AG09319 (cell line): Measurements from ENCODE around the gene ELFN2.

Experiments
- DNase-seq: peaks from one replicate; pipeline ENCODE4 v3.0.0-alpha.2; 2010; ENCODE audit warnings: low read depth; ENCODE audit errors: extremely low read depth
- CTCF ChIP-seq: IDR thresholded peaks from 2 replicates; pipeline ENCODE4 v1.5.1; 2011; ENCODE audit warnings: low read depth, mild to moderate bottlenecking, inconsistent platforms, low read length, moderate library complexity

ELFN2 gene

DNA sequence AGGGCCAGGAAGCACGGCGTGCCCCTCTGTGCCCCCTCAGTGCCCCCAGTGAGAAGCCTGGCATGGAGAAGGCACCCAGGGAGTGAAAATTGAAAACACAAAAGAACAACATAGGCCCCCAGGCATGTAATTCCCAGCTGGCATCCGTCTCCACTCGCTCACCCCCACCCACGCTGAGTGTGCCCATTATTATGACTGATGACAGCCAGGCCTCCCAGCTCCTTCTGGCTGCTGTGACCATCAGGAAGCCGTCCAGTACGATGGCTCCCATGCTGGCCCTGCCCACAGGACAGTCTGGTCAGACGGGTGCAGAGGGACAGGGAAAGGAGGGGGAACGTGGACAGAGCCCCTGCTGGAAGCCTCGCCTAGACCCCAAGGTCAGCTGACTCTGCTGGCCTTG is 30.1 kb downstream of the ELFN2 start:
- no peak for DNase-seq
- no peak for TF ChIP-seq CTCF

DNA sequence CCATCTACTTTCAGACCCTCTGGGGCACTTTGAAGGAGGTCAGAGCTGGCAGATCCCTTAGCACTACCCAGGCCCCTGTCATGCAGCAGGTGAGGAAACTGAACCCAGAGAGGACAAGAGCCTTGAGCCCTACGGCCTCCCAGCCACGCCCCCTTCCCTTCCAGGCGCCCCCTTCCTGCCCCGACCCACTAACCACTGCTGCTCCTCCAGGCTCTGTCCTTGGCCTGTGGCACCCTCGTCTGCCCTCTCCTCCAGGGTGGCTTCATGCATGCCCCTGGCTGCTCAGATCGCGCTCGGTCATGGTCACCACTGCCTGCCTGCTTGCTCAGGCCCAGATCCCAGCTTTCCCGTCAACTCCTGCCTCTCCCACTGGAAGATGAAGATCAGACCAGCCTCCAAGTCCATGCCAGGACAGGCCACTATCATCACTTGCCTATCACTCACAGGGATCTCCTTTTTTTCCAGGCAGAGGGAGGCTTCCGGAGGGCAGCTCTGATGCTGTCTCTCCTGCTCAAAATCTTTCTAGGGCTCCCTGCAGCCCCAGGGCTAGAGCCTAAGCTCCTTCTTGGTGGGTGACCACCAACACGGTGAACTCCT is 30.7 kb downstream of the ELFN2 start:
- DNase-seq: no peak
- no peak for TF ChIP-seq CTCF

DNA sequence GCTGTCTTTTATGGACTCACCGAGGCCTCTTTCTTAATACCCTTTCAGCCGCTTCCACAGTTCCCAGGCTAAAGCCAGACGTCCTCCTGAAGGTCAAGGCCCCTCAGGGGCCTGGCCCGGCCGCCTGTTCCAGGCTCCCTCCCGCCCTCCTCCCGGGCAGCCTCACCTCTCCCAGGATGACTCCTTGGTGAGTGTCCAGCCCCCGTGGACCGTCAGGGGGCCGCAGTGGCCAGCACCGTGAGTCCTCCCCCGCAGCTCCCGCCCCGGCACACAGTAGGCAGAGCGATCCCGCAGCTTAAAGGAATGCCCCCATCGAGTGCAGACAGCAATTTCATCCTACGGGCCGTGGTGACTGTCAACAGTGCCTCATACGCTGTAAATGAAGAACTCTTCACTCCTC is 32.9 kb downstream of the ELFN2 start:
- no peak for TF ChIP-seq CTCF
- DNase-seq: no peak

DNA sequence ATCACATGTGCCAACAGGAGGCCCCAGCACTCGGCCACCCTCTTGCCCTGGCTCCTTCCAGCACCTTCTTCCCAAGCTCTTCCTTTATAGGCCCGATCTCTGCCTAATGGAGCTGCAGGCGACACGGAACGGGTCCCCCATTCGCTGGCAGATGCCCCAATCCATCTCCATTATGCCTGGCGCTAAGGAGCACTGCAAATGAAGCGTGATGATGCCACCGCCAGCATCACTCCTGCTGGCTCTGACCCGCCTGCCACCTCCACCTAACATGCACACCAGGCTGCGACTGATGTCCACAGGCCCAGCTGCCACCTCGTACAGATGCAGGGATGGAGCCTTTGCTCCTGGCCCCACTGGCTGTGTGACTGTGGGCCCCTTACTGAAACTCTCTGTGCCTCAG is 33.5 kb downstream of the ELFN2 start:
- no peak for TF ChIP-seq CTCF
- no peak for DNase-seq

GRCh38 chr22:37392721-37393328 is 34.5 kb downstream of the ELFN2 start:
- TF ChIP-seq CTCF: no peak
- no peak for DNase-seq

DNA sequence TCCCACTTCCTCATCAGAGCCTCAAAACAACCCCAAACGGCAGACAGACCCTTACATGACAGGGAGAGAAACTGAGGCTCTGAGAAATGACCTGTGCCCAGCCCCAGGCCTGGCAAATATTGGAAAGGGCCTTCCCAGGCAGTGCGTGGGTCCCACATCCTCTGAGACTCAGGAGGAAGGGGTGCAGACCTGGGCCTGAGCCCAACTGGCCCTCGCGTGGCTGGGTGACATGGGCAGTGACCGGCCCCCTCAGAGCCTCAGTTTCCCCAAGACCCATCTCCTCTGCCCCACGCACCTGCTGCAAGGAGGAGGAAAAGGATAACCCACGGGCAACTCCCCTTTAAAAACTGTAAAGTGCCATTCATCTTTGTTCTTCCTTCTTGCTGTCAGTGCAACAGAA is 35.6 kb downstream of the ELFN2 start:
- DNase-seq: no peak
- no peak for TF ChIP-seq CTCF

DNA sequence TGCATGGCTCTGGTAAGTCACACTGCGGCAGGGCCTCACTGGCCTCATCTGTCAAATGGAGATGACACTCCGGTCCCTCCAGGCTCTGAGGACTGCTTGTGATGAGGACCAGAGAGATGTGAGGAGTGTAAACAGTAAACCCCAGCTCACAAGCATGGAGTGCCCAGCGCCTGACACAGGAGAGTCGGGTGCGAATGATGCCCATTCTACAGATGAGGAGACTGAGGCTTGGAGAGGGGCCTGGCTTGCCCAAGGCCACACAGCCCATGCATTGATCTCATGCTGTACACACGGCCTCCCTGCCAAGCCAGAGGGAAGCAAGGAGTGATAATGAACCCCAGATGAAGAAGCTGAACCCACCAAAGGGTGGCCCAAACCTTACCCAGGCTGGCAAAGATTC is 37.2 kb downstream of the ELFN2 start:
- no peak for DNase-seq
- TF ChIP-seq CTCF: no peak
